Measurements from ENCODE around the gene DZANK1.
"Not testable (repeated sequence)": the region's sequence is repeated elsewhere in the genome, so short reads cannot be mapped to it uniquely, and the experiment has no call there.

The DZANK1 gene

GRCh38 chr20:18375551-18375950, 91.3 kb downstream of the DZANK1 start:
- DNase-seq: not testable (repeated sequence)

DNA sequence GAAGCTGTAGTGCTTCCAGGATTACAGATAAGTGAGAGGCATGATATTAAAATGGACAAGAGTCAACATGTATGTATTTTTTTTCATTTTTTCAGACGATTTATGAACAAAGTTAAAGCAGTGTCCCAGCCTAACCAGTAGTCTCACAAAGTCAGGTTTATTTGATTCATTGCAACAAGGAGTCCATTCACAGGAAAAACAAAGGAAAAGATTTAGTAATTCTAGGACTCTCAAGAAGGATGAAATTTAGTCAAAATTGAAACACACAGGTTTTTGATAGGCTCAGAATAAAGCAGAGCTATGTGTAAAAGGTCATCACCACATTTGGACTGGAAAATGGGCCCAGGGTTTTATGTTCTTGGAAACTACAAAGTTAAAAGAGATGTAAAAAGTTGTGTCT, 94.5 kb downstream of the DZANK1 start:
- no peak for DNase-seq

DNA sequence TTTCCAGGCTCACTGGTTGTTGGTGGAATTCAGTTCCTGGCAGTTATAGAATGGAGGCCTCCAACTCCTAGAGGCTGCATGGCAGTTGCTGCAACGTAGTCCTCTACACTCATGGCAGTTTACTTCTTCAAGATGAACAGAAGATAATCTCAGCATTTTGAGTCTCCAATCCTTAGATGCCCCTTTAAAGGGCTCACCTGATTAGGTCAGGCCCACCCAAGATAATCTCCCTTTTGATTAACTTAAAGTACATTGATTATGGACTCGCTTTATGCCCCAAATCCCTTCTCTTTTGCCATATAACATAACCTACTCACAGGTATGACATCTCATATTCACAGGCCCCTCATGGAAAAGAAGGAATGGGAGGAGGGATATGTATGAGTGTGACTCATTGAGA, 102.1 kb downstream of the DZANK1 start:
- no peak for DNase-seq

- DNase-seq: no peak
Observed at GRCh38 chr20:18363708-18364107, 103.1 kb downstream of the DZANK1 start.

DNA sequence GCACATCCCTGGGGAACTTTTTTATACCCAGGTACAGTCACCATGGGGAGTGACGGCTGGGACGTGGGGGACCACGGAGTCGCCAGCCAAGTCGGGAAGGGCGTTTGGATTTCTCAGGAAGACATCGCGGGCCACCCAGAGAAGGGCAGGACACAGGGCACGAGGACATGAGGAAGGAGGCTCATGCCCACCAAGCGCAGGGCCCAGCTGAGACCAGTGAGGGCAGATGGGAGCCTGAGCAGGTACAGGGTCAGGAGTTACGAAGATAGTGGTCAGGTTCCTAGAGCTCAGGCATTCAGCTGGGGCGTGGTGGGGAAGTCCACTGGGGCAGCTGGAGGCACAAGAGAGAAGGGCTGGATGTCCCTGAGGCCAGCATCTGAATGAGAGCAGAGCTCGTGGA, 103.9 kb downstream of the DZANK1 start:
- DNase-seq: no peak

GRCh38 chr20:18361678-18362077, 105.2 kb downstream of the DZANK1 start:
- DNase-seq: no peak

GRCh38 chr20:18360635-18361034, 106.2 kb downstream of the DZANK1 start:
- DNase-seq: no peak

- no peak for DNase-seq
Observed at GRCh38 chr20:18359854-18360253, 107.0 kb downstream of the DZANK1 start.

DNA sequence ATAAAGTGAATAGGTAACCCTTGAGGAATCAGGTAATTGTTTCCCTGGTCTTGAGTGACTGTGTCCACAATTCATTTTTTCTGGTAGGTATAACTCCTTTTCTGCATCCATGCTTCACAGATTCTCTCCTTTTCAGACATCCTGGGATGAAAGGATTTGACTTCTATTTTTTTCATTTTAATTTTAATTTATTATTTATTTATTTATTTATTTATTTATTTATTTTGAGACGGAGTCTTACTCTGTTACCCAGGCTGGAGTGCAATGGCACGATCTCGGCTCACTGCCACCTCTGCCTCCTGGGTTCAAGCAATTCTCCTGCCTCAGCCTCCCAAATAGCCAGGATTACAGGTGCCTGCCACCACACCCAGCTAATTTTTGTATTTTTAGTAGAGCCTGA, 117.1 kb downstream of the DZANK1 start:
- DNase-seq: not testable (repeated sequence)

Data from NCI-H446 treated with DMSO at 0.1 percent for 48 hours (cell line).